GM12878 (cell line): ENCODE results near the gene CSNK2A1. TPM values are rescaled to one million over a fixed set of nuclear protein-coding genes. Genes with fewer than 3 reads are reported as not detected.

Experiments
- ATAC-seq: fragments of 200-7000 bp; cut with Tn5 transposase; 3 replicates; pipeline ENCODE4 v1.9.1; 2020; ENCODE audit warnings: mild to moderate bottlenecking, moderate library complexity
- BruUV-seq: library from RNA; stranded (reverse); fragments of 400-500 nt; replicated peaks from 2 replicates; lab custom pipeline; 2021; lab: Mats Ljungman, UMichigan
- CTCF ChIA-PET: fragments of 300-600 bp; sonication (Branson Sonifier 250); formaldehyde crosslinking; extraction: SDS; loops from one replicate; lab custom pipeline; 2021; ENCODE audit warnings: inconsistent platforms; lab: Yijun Ruan, JAX
- POLR2A ChIA-PET: fragments of 350-600 bp; formaldehyde crosslinking; extraction: SDS; loops from one replicate; lab custom pipeline; 2021; ENCODE audit warnings: inconsistent platforms; lab: Charles Lee
- RAD21 ChIA-PET: fragments of 300-600 bp; sonication (Branson Sonifier 250); formaldehyde crosslinking; loops from one replicate; lab custom pipeline; 2023; ENCODE audit warnings: antibody characterized with exemption; ENCODE audit not compliant: unreplicated experiment; lab: Charles Lee
- SMC1A ChIA-PET: fragments of 300-600 bp; sonication (Branson Sonifier 250); formaldehyde crosslinking; loops from one replicate; lab custom pipeline; 2023; ENCODE audit not compliant: unreplicated experiment, uncharacterized antibody; lab: Charles Lee
- DNase-seq: peaks from one replicate; pipeline ENCODE4 v3.0.0-alpha.2; 2011; ENCODE audit warnings: low read depth, low spot score
- FAIRE-seq: peaks from 3 replicates; lab custom pipeline; 2011; peaks lifted over from hg19 to GRCh38; lab: Jason Lieb, UNC
- H2AFZ ChIP-seq: 2 replicates; pipeline ENCODE4 v1.6.0; 2011; ENCODE audit warnings: low read depth, low read length, control low read depth; ENCODE audit not compliant: control insufficient read depth
- H3K27ac ChIP-seq: 2 replicates; pipeline ENCODE4 v1.5.1; 2011; ENCODE audit warnings: control low read depth; ENCODE audit not compliant: control insufficient read depth, insufficient read depth
- H3K27me3 ChIP-seq, 2 experiments: replicated peaks in 1 of 2; 2 replicates each; pipeline versions ENCODE4 v1.6.0 to v1.6.1; 2011; ENCODE audit warnings: low read length in 1 of 2; ENCODE audit not compliant: control insufficient read depth in 2 of 2, insufficient read depth in 2 of 2
- H3K36me3 ChIP-seq, 2 experiments: 2 replicates each; pipeline ENCODE4 v1.5.1; 2011; ENCODE audit warnings: low read length in 1 of 2; ENCODE audit not compliant: control insufficient read depth in 2 of 2, insufficient read depth in 2 of 2
- H3K4me1 ChIP-seq: 2 replicates; pipeline ENCODE4 v1.6.1; 2011; ENCODE audit warnings: mild to moderate bottlenecking, low read length, moderate library complexity, mixed read lengths; ENCODE audit not compliant: control insufficient read depth, insufficient read depth
- H3K4me2 ChIP-seq: 2 replicates; pipeline ENCODE4 v1.6.0; 2011; ENCODE audit warnings: control low read depth; ENCODE audit not compliant: control insufficient read depth, insufficient read depth
- H3K4me3 ChIP-seq: fragments of 200-600 bp; sonication (generic); 2 replicates; pipeline ENCODE4 v1.5.1; 2016
- H3K79me2 ChIP-seq: 2 replicates; pipeline ENCODE4 v1.6.0; 2011; ENCODE audit warnings: low read length; ENCODE audit not compliant: control insufficient read depth, insufficient read depth
- H3K9ac ChIP-seq: 2 replicates; pipeline ENCODE4 v1.8.0; 2011; ENCODE audit warnings: low read length, control low read depth, mixed read lengths; ENCODE audit not compliant: control insufficient read depth, insufficient read depth
- H3K9me3 ChIP-seq: replicated peaks from 3 replicates; pipeline ENCODE4 v1.5.1; 2011; ENCODE audit warnings: mild to moderate bottlenecking, low read length; ENCODE audit not compliant: control insufficient read depth, insufficient read depth
- H4K20me1 ChIP-seq: 2 replicates; pipeline ENCODE4 v1.6.0; 2011; ENCODE audit not compliant: control insufficient read depth, insufficient read depth
- BCL11A ChIP-seq: IDR thresholded peaks from 2 replicates; pipeline ENCODE4 v1.6.1; 2011; ENCODE audit warnings: low read depth, low read length
- DPF2 ChIP-seq: fragments of 450-650 bp; IDR thresholded peaks from 2 replicates; pipeline ENCODE4 v1.6.1; 2017; ENCODE audit warnings: mild to moderate bottlenecking
- IKZF1 ChIP-seq: fragments of 450-650 bp; conservative IDR thresholded peaks from 2 replicates; pipeline ENCODE4 v1.6.1; 2017; ENCODE audit warnings: antibody characterized with exemption, mild to moderate bottlenecking
- JUNB ChIP-seq: IDR thresholded peaks from 2 replicates; pipeline ENCODE4 v1.6.1; 2016; ENCODE audit warnings: antibody characterized with exemption, mild to moderate bottlenecking
- KDM1A ChIP-seq: fragments of 200-600 bp; sonication (generic); IDR thresholded peaks from 2 replicates; pipeline ENCODE4 v1.6.1; 2016; ENCODE audit warnings: borderline replicate concordance
- NKRF ChIP-seq: fragments of 450-650 bp; conservative IDR thresholded peaks from 2 replicates; pipeline ENCODE4 v1.6.1; 2017; ENCODE audit warnings: mild to moderate bottlenecking, moderate library complexity
- NR2F1 ChIP-seq: fragments of 450-650 bp; conservative IDR thresholded peaks from 2 replicates; pipeline ENCODE4 v1.6.1; 2017; ENCODE audit warnings: mild to moderate bottlenecking
- RAD21 ChIP-seq: IDR thresholded peaks from 2 replicates; pipeline ENCODE4 v1.6.1; 2011; ENCODE audit warnings: mild to moderate bottlenecking, low read depth, low read length, moderate library complexity; ENCODE audit not compliant: insufficient read depth
- RB1 ChIP-seq: fragments of 450-650 bp; formaldehyde crosslinking; IDR thresholded peaks from 2 replicates; pipeline ENCODE4 v1.6.1; 2017; ENCODE audit warnings: mild to moderate bottlenecking, borderline replicate concordance
- RBBP5 ChIP-seq: fragments of 200-600 bp; sonication (generic); conservative IDR thresholded peaks from 2 replicates; pipeline ENCODE4 v1.6.1; 2016
- RELB ChIP-seq: fragments of 450-650 bp; IDR thresholded peaks from 2 replicates; pipeline ENCODE4 v1.6.1; 2017; ENCODE audit warnings: low read depth, mild to moderate bottlenecking, moderate library complexity
- SMAD1 ChIP-seq: fragments of 450-650 bp; IDR thresholded peaks from 2 replicates; pipeline ENCODE4 v1.6.1; 2018; ENCODE audit warnings: mild to moderate bottlenecking, low read depth; ENCODE audit not compliant: partially characterized antibody
- SRF ChIP-seq, 2 experiments: IDR thresholded peaks; 2 replicates each; pipeline ENCODE4 v1.6.1; 2011; ENCODE audit warnings: low read depth in 2 of 2, low read length in 2 of 2, mild to moderate bottlenecking in 1 of 2, moderate library complexity in 1 of 2
- SUPT20H ChIP-seq: IDR thresholded peaks from 2 replicates; pipeline ENCODE4 v1.6.1; 2011; ENCODE audit warnings: low read depth, mild to moderate bottlenecking, low read length, moderate library complexity, borderline replicate concordance; ENCODE audit not compliant: control insufficient read depth
- TCF7 ChIP-seq: IDR thresholded peaks from 2 replicates; pipeline ENCODE4 v1.6.1; 2014; ENCODE audit warnings: antibody characterized with exemption, borderline replicate concordance
- YBX1 ChIP-seq: fragments of 450-650 bp; IDR thresholded peaks from 2 replicates; pipeline ENCODE4 v1.6.1; 2016; ENCODE audit warnings: antibody characterized with exemption
- ZSCAN29 ChIP-seq: fragments of 450-650 bp; IDR thresholded peaks from 2 replicates; pipeline ENCODE4 v1.6.1; 2017; ENCODE audit warnings: mild to moderate bottlenecking, moderate library complexity
- WGBS: methylation state at CpG from one replicate; pipeline ENCODE4 v1.1.6; 2016; ENCODE audit warnings: low lambda C conversion rate; ENCODE audit not compliant: insufficient replicate concordance, insufficient coverage; ENCODE audit errors: missing lambda C conversion rate; 5-methylcytosine and 5-hydroxymethylcytosine counted together
- in situ Hi-C: fragments of 300-500 bp; cut with MboI; formaldehyde crosslinking; loops from 9 replicates; pipeline ENCODE4 v1.14.3; 2018; ENCODE audit warnings: mixed read lengths
- intact Hi-C: fragments of 100-400 bp; cut with micrococcal nuclease; formaldehyde crosslinking; loops from one replicate; pipeline ENCODE4 v1.14.2; 2022; ENCODE audit not compliant: unreplicated experiment
- polyA plus RNA-seq, 11 experiments: library from polyadenylated mRNA; depleted of rRNA in 4 of 11; unstranded in 6 of 11; stranded (reverse) in 5 of 11; fragments of >200 nt; fragmentation: Nextera tagmentation in 4 of 11; fragmentation: Illumina TruSeq in 1 of 11; extraction: Ambion mirVana in 4 of 11; extraction: Trizol in 1 of 11; gene quantifications; 1 replicate in 1 of 11; 2 replicates in 10 of 11; pipeline versions ENCODE4 v1.2.1 to v1.2.3, GENCODE V29; 2011 to 2016; ENCODE audit warnings: inconsistent platforms in 2 of 11, missing spikeins in 2 of 11, low read depth in 1 of 11
- total RNA-seq, 4 experiments: library from RNA; depleted of rRNA in 3 of 4; stranded (reverse); fragments of >200 nt in 3 of 4; fragmentation: Illumina TruSeq in 1 of 4; extraction: Trizol in 1 of 4; gene quantifications; 2 replicates each; pipeline versions ENCODE4 v1.2.1 to v1.2.3, GENCODE V29; 2013 to 2021

The CSNK2A1 gene
- total and polyA plus RNA-seq, 10 of the 15 experiments (the other 5 are each of a cell fraction or from before 2014, with no cell fraction given) = 47.6 to 199 (median 95.0) TPM

GRCh38 chr20:539848-540247 lies 3.7 kb downstream of the CSNK2A1 start:
- in situ Hi-C loops (no loop called here), intact Hi-C loops (no loop called here)
- H3K4me2 ChIP-seq = peak overlapping the region; percentile 75
- peaks cover 9% of the 10 kb centered on the region; the same call in 2 of the 3 replicates for H3K9me3 ChIP-seq
- no peak for ATAC-seq
- H3K79me2 ChIP-seq = peaks cover 87% of the 10 kb centered on the region
- no TSS peak for BruUV-seq
- CTCF ChIA-PET = no interaction called here
- no peak overlapping the region for H3K27ac ChIP-seq
- no peak for DNase-seq
- peaks cover 20% of the 10 kb centered on the region for H3K4me1 ChIP-seq
- peaks cover 13% of the 10 kb centered on the region for H4K20me1 ChIP-seq
- 50% methylated on average over 2 of the region's 2 CpGs for WGBS
- no peak overlapping the region for H2AFZ ChIP-seq
- TF ChIP-seq BCL11A (no peak), YBX1 (no peak), TCF7 (no peak)
- no peaks in the 10 kb centered on the region for H3K27me3 ChIP-seq
- POLR2A ChIA-PET = no interaction called here
- H3K36me3 ChIP-seq = peaks cover 0 to 8% of the 10 kb centered on the region in 2 experiments; a peak in 1 of 4 replicates
- FAIRE-seq = no peak
- H3K4me3 ChIP-seq = peak overlapping the region; percentile 43
- SMC1A ChIA-PET = no interaction called here
- RAD21 ChIA-PET = interaction anchor here (0.9 kb wide), 1 partner anchor 9 kb away, joined by 4 read pairs; no protein-coding TSS in a partner anchor
- H3K9ac ChIP-seq = no peak overlapping the region

- BruUV-seq = no TSS peak
- Histone ChIP-seq H3K4me2 (peak overlapping the region; percentile 50), H3K79me2 (peaks cover 93% of the 10 kb centered on the region), H3K27me3 (no peaks in the 10 kb centered on the region), H3K9me3 (peaks cover 9% of the 10 kb centered on the region; the same call in 2 of the 3 replicates), H3K27ac (no peak overlapping the region), H2AFZ (no peak overlapping the region), H3K4me3 (peak overlapping the region; percentile 43), H3K36me3 (peaks cover 0 to 8% of the 10 kb centered on the region in 2 experiments; a peak in 1 of 4 replicates), H3K4me1 (peaks cover 23% of the 10 kb centered on the region), H3K9ac (peak overlapping the region; percentile 15; the same call in 1 of the 2 replicates), H4K20me1 (peaks cover 16% of the 10 kb centered on the region)
- ChIA-PET SMC1A (interaction anchor here (1.2 to 1.3 kb wide), 2 partner anchors 19 to 55 kb away, joined by 3 to 4 read pairs; no protein-coding TSS in a partner anchor), RAD21 (interaction anchor here (0.9 kb wide), 1 partner anchor 9 kb away, joined by 4 read pairs; no protein-coding TSS in a partner anchor), CTCF (no interaction called here), POLR2A (no interaction called here)
- FAIRE-seq (no peak), ATAC-seq (no peak), DNase-seq (no peak)
- 47% methylated on average over 2 of the region's 2 CpGs for WGBS
- intact Hi-C loops = no loop called here
- in situ Hi-C loops = no loop called here
- no peak for TF ChIP-seq ZSCAN29
- TF ChIP-seq IKZF1 = no peak
- no peak for TF ChIP-seq RBBP5
- TF ChIP-seq JUNB = no peak
- no peak for TF ChIP-seq SRF (IDR thresholded peaks at IDR 0.05; ENCODE audit: low read depth in 2 of 2, low read length in 2 of 2)
- no peak for TF ChIP-seq RB1
- TF ChIP-seq SMAD1 = no peak
- no peak for TF ChIP-seq KDM1A
- TF ChIP-seq SUPT20H = no peak
- TF ChIP-seq NR2F1 = no peak
- no peak for TF ChIP-seq RAD21
- TF ChIP-seq NKRF = no peak
- TF ChIP-seq DPF2 = no peak
- no peak for TF ChIP-seq RELB
These were observed 4.4 kb downstream of the CSNK2A1 start for GRCh38 chr20:539191-539590.
